Putamen (tissue), 1 donor: ENCODE results near the gene RIN2.

ENCODE experiments used
- DNase-seq: peaks from one replicate; pipeline ENCODE4 v3.0.0-alpha.2; 2016; ENCODE audit warnings: low spot score

RIN2 gene

GRCh38 chr20:19758133-19758500 is at the start of gene RIN2:
Gene RIN2 (plus strand): TSS chr20:19758258. CDS start chr20:19889602, 131,344 bp downstream.
- peak; percentile 49 for DNase-seq

- DNase-seq = no peak
Measured at GRCh38 chr20:19709635-19710335, 48.3 kb upstream of the RIN2 start.

- no peak for DNase-seq
Measured at GRCh38 chr20:19710336-19711120, 47.5 kb upstream of the RIN2 start.

- no peak for DNase-seq
Measured at GRCh38 chr20:19711126-19711525, 46.9 kb upstream of the RIN2 start.

- no peak for DNase-seq
Measured at GRCh38 chr20:19712721-19713260, 45.3 kb upstream of the RIN2 start.

GRCh38 chr20:19713822-19714578 is 44.1 kb upstream of the RIN2 start:
- no peak for DNase-seq

GRCh38 chr20:19714579-19714840 is 43.5 kb upstream of the RIN2 start:
- no peak for DNase-seq

GRCh38 chr20:19715986-19716385 is 42.1 kb upstream of the RIN2 start:
- DNase-seq = no peak

GRCh38 chr20:19718880-19719279 is 39.2 kb upstream of the RIN2 start:
- DNase-seq = no peak

GRCh38 chr20:19720991-19721390 is 37.1 kb upstream of the RIN2 start:
- DNase-seq = no peak

GRCh38 chr20:19723051-19723450 is 35.0 kb upstream of the RIN2 start:
- no peak for DNase-seq

GRCh38 chr20:19723813-19724430 is 34.1 kb upstream of the RIN2 start:
- no peak for DNase-seq

GRCh38 chr20:19725373-19725772 is 32.7 kb upstream of the RIN2 start:
- no peak for DNase-seq

- no peak for DNase-seq
Measured at GRCh38 chr20:19725814-19726525, 32.1 kb upstream of the RIN2 start.

- DNase-seq = no peak
Measured at GRCh38 chr20:19727251-19727847, 30.7 kb upstream of the RIN2 start.

- no peak for DNase-seq
Measured at GRCh38 chr20:19729672-19730071, 28.4 kb upstream of the RIN2 start.

- no peak for DNase-seq
Measured at GRCh38 chr20:19730706-19731105, 27.4 kb upstream of the RIN2 start.

- no peak for DNase-seq
Measured at GRCh38 chr20:19734811-19735210, 23.2 kb upstream of the RIN2 start.

- DNase-seq = peak; percentile 75
Measured at GRCh38 chr20:19735446-19735845, 22.6 kb upstream of the RIN2 start.

- DNase-seq = no peak
Measured at GRCh38 chr20:19737025-19737424, 21.0 kb upstream of the RIN2 start.

- DNase-seq = no peak
Measured at GRCh38 chr20:19738951-19739350, 19.1 kb upstream of the RIN2 start.
